Subcutaneous adipose tissue (tissue), 4 donors: ENCODE measurements around the gene CACNB1. TPM values are rescaled to one million over a fixed set of nuclear protein-coding genes. Genes with fewer than 3 reads are reported as not detected.

Experiments used
- CTCF ChIP-seq: fragments of 450-650 bp; IDR thresholded peaks from one replicate; pipeline ENCODE4 v1.5.1; 2016; ENCODE audit warnings: low read depth, mild to moderate bottlenecking, control low read depth, antibody characterized with exemption, moderate library complexity
- total RNA-seq, 4 donors: library from RNA; depleted of rRNA; stranded (reverse); fragments of >200 nt; gene quantifications; one replicate each; pipeline ENCODE4 v1.1.0, GENCODE V29; 2016

The CACNB1 gene
- total RNA-seq, 4 donors from 2014 or later = 2.6 to 7.3 (median 5.8) TPM

GRCh38 chr17:39153599-39154051 is 43.8 kb downstream of the CACNB1 start:
- TF ChIP-seq CTCF = no peak

- no peak for TF ChIP-seq CTCF
Measured at GRCh38 chr17:39151943-39152818, 45.3 kb downstream of the CACNB1 start.

GRCh38 chr17:39151150-39151942 is 46.1 kb downstream of the CACNB1 start, which contains the start of gene PLXDC1:
Gene PLXDC1, minus strand, starts transcription at chr17:39151637. Its CDS starts 200 bp downstream, at chr17:39151437.
- no peak for TF ChIP-seq CTCF

GRCh38 chr17:39150795-39151149 is 46.7 kb downstream of the CACNB1 start:
- no peak for TF ChIP-seq CTCF

GRCh38 chr17:39150104-39150634 is 47.3 kb downstream of the CACNB1 start:
- TF ChIP-seq CTCF = no peak

- TF ChIP-seq CTCF = no peak
Measured at GRCh38 chr17:39147221-39148185, 50.0 kb downstream of the CACNB1 start.
